KG1 (cell line): ENCODE data around the gene FBXO24.

Experiments
- DNase-seq: peaks from one replicate; lab custom pipeline; 2025; lab: John Stamatoyannopoulos, UW

FBXO24 gene

DNA sequence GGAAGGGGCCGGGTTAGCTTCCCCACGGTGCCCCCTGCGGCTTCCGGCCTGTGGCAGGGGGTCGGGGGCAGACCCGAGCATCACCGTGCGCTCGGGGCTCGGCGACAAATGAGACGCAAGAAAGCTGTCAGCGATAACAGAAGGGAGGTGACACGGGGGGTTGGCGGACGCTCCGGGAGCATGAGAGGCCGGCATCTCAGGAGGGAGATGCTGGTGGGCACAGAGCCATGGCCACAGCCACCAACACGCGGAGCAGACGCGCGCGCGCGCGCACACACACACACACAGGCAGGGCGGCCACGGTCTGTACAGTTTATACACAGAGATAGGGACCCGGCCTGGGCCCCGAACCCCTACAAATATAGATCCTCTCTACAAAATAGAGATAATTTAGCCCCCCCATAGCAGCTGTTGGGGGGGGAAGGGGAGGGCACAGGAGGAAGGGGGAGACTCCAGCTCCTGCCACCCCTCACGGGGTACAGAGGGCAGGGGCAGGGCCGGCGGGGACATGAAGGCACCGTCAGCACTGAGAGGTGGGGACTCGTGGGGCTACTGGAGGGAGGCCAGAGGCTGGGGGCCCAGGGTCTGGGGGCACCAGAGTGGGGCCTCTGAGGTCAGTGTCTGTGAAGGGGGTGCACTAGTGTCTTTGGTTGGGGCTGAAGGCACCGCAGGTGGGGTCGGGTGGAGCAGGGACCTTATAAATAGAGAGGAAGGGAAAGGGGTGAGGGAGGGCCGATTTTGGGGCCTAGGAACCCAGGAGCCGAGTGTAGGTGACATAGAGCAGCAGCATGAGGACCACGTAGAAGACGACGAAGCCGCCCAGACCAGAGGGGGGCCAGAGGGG is 11.5 kb upstream of the FBXO24 start:
- DNase-seq, result no peak

DNA sequence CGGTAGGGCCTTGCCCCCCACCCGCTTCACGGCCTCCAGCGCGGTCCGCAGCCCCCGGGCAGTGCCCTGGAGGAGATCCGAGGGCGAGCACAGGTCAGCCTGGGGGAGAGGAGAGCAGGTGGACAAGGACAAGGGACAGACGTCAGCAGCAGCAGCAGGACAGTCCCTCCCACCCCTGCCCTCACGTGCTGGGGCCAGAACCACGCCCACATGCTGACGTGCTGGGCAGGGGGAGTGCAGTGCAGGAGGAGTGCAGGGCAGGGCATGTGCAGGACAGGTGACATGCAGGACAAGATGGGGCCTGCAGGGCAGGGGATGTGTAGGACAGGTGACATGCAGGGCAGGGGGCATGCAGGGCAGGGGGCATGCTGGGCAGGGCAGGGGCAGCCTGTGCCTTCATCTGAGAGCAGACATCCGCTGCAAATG is 10.9 kb upstream of the FBXO24 start:
- no peak for DNase-seq

DNA sequence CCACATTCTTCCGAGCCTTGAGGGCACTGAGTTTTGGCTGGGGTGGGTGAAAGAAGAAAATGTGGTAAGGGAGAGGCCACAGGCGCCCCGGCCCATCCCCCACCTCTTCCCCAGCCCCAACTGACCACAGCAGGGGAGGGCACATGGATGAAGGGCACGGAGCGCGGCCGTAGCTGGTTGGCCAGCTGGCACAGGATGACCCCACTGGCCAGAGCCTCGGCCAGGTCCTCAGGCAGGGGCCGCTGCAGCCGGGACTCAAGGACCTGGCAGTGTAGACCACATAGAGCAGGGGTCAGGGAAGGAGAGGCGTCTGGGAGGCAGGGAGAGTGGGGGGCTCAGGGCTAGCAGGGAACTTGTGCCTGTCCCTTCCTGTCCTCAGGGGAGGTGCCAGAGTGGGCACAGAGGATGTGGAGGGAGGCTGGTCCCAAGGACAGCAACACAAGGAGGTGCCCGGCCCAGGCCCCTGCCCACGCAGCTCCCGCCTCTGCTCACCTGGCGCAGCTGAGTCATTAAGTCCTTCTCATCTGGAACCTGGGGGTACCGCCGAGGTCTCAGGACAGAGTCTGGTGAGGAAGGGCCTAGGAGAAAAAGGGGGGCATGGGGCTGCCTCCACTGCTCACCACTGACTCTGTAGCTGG is 10.3 kb upstream of the FBXO24 start:
- DNase-seq, result no peak

DNA sequence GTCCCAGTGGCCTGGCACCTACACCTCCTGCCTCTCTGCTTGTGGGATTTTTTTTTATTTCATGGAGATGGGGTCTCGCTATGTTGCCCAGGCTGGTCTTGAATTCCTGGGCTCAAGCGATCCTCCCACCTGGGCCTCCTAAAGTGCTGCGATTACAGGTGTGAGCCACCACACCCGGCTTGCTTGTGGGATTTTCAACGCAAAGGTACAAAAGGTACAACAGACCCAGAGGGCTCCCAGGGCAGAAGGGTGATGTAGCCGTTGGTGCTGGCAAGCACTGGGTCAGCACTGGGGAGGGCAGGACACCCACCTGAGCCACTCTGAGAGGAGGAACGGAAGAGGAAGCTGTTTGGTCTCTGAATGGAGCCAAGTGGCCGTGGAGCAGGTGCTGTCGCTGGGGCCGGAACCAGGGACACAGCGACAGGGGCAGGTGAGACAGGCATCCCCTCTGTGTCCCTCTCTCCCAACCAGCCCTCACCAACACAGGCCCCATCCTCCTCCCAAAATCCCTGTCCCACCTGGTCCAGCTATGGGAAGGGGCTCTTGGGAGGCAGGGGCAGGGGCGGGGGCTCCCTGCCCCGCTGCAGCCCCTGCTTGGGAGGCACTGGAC is 9.6 kb upstream of the FBXO24 start:
- no peak for DNase-seq

DNA sequence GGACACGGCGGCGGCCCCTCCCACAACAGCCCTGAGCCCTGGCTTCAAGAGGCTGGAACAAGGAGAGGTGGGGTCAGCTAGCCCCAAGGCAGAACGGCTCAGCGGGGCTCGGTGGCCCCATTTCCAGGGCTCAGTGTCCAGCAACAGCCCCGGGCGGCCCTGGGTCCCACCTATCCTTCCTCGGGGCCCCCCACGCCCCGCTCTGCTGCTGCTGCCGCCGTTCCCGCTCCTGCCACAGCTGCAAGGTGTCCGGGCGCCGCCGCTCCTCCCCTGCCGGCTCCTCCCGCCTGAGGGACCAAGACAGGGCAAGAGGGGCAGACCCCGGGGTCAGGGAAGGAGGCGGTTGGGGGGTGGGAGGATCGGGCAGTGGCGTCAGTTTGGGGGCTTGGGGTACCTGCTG is 9.0 kb upstream of the FBXO24 start:
- DNase-seq, result no peak

- DNase-seq, result no peak
Observed at GRCh38 chr7:100577507-100577906, 8.6 kb upstream of the FBXO24 start.

DNA sequence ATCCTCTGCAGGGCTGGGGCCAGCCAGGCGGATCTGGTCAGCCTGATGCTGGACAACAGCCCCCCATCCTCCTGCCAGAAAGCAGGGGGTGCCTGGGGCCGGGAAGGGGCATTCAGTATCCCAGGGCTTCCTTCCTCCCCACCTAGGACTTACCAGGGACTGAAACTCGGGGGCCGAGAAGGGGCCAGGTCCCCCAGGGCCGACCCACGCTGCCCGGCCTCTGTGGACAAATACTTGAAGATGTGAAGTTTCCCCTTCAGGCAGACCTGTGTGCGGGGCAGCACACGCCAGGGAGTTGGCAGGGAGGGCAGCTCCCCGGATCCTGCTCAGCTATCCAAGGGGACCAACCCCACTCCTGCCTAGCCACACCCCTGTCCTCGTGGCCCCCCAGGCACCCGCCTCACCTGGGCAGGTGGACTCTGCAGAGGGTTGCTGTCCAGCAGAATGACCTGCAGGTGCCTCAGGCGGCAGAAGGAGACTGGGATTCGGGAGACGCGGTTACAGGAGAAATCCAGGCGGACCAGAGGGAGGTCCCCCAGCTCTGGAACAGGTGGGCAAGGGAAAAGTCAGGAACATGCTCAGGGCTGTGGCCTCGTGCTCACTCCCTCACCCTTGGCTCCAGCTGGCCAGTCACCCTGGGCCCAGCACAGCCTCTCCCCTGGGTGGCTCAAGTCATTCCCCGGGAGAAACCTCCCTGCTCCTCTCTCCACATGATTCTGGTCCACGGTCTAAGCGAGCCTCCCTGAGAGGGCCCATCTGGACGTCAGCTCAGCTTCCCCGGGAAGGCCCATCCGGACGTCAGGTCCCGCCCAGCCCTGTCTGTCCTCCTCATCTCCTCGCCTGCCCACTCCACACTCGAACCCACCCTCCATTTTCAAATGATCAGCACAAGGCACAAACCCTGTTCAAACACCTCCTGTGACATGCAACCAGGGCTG is 7.6 kb upstream of the FBXO24 start:
- DNase-seq, result no peak

DNA sequence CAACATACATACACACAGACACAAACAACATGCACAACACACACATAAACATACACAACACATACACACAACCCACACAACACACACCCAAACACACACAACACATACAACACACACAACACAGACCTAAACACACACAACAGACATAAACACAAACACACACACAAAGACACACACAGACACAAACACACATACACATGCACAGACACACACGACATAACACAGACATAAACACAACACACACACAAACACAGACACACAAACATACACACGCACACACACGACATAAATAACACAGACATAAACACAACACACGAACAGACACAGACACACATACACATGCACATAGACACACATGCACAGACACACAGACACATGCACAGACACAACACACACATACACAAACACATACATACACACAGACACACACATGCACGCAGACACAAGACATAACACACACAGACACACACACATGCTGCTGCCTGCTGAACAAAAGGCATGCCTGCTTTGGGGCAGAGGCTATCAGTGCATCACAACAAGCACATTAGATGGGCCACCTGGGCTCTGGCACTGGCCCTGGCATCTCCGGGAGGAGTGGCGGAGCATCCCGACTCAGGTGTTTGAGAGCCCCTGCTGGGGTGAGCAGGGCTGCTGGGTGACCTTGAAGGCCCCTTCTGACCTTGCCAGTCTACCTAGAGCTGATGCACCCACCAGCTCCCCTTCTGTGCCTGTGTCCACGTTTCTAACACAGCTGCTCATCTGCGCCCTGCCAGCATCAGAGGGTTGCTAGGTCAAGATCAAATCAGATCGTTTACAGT is 5.5 kb upstream of the FBXO24 start:
- no peak for DNase-seq

- DNase-seq, result no peak
Observed at GRCh38 chr7:100582041-100582579, 4.0 kb upstream of the FBXO24 start.

DNA sequence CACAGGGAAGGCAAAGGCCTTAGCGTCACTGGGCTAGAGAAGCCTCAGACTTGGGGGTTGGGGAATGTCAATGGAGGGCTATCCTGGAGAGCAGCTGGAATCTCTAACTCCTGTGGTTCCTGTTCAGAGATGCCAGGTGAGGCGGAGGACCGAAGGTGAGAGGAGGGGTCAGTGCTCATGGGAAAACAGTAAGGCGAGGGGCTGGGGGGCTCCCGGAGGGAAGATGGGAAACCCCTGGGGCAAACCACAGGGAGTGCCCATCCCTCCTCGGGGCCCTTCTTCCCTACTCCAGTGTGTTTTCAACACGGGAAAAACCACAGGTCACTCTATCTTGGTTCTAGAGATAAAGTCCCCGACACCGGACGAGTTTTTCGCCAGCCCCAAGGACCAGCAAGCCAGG is 3.5 kb upstream of the FBXO24 start:
- no peak for DNase-seq

DNA sequence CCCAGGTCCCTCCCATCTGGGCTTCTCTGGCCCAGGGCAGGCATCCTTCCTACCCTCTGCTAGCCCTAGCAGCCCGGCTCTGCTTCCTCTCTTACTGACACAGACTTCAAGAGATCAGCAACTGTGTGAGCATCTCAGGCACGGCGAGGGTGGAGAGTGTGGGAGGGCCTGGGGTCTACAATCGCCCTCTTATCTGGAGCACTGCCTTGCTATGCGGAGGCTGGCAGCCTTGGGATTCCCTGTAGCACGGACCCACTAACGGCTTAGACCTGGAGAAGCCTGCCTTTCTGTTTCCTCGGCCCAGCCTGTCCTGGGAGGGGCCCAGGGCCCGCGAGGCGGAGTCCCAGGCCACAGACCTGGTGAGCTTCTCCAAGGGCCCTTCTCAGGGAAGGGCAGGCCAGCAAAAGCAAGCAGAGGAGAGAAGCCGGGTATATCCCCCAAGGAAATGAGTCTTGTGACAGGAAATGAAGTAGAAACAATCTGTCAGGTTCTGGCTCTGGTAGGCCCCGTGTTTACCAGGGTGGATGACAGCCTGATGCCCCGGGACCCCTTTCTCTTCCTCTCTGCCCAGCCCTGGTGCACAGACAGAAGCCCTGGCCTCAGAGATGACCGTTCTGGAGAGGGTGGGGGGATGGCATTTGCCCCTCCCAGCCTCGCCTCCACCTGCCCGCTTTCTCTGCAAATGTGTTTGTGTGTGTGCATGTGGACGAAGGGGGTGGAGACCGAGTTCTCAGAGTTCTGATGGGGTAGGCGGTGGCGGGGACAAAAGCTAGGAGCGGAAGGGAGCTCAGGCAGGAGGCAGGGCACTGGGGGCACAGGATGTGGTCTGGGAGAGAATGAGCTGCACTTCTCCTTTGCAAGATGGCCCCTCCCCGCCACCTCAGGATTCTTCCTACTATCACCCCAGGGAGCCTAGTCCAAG is 2.7 kb upstream of the FBXO24 start:
- peak; percentile 35 for DNase-seq

- no peak for DNase-seq
Observed at GRCh38 chr7:100584054-100584682, 2.0 kb upstream of the FBXO24 start.

DNA sequence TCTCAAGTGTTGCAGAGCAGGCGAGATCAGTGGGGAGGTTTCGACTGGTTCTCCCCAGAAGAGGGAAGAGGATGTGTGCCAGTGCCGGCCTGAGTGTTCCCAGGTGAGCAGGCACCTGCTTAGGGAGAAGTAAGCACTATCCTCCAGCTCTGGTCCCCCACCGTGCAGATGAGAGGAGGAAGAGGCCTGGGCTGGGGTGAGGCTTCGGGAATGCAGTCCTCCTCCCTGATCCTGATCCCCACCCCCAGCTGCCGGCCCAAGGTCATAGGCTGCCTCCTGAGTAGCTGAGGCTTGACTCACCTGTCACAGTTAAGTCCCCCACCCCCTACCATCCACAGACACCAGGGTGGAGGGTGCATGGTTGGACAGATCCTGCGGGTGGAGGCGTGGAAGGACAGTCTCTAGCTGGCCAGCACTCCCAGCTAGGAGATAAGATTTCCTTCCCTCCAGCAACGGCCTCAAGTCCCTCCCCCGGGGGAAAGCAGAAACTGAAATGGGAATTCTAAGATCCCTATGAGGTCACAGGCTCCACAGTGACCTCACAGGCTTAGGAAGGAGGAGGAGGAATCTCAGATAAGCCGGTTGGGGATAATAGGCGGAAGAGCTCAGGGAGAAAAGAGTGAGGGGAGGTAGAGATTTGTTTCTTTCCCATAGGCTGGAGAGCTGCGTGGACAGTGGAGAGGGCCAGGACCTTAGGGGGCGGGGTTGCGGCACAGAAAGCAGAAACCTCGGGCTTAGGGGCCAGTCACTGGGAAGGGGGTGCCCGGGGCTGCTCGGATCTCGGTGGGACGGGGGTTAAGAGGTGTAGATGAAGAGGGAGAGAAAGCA is 1.2 kb upstream of the FBXO24 start:
- no peak for DNase-seq

- no peak for DNase-seq
Observed at GRCh38 chr7:100585511-100586265, 440 bp upstream of the FBXO24 start, which contains the start of gene LRCH4. TSS of gene LRCH4 (minus strand) at chr7:100586129. CDS start at chr7:100586100, 29 bp downstream.

DNA sequence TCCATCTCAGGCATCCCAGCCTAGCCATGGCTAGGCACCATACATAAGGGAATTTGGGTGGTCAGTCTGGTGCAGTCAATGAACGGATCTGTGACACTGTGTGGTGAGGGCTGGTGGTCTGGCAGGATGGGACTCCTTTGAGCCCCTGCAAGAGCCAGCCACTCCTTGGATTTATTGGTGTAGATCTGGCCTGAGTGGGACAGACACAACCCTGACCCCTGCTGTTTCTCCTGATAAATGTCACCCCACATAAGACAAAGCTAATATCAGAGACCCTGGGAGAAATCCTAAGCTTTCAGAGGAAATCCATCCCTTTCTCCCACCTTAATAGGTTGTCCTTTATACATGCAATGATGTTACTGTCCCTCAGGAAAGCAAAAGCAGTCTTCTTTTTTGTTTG is 2.3 kb downstream of the FBXO24 start:
- DNase-seq, result peak; percentile 11

GRCh38 chr7:100589341-100589947 is 3.3 kb downstream of the FBXO24 start:
- DNase-seq, result no peak

GRCh38 chr7:100590077-100590737 is 4.1 kb downstream of the FBXO24 start:
- DNase-seq, result no peak
